WTC11 (cell line): Measurements from ENCODE around the gene HAO2. TPM values are rescaled to one million over a fixed set of nuclear protein-coding genes. Genes with fewer than 3 reads are reported as not detected.
A peak's percentile ranks its signal among the peaks of the same experiment; 100 is the strongest.

Experiments used
- ATAC-seq: fragments of 200-7000 bp; cut with Tn5 transposase; 2 replicates; pipeline ENCODE4 v1.10.0; 2021; ENCODE audit warnings: mild to moderate bottlenecking, moderate library complexity
- CTCF ChIA-PET: fragments of 300-600 bp; sonication (Branson Sonifier 250); formaldehyde crosslinking; loops from one replicate; lab custom pipeline; 2021; ENCODE audit warnings: antibody characterized with exemption; lab: Charles Lee
- POLR2A ChIA-PET: fragments of 350-600 bp; sonication (Branson Sonifier 250); formaldehyde crosslinking; loops from one replicate; lab custom pipeline; 2021; ENCODE audit warnings: antibody characterized with exemption; lab: Charles Lee
- DNase-seq: peaks from one replicate; pipeline ENCODE4 v3.0.0; 2021; ENCODE audit warnings: low spot score
- H3K27ac Mint-ChIP-seq: 2 replicates; pipeline ENCODE4 v1.8.0; 2021; ENCODE audit warnings: mixed read lengths
- H3K27me3 Mint-ChIP-seq: 2 replicates; pipeline ENCODE4 v1.8.0; 2021; ENCODE audit warnings: low read depth, mild to moderate bottlenecking, moderate library complexity, mixed read lengths
- H3K36me3 Mint-ChIP-seq: 2 replicates; pipeline ENCODE4 v1.8.0; 2021; ENCODE audit warnings: mixed read lengths
- H3K4me1 Mint-ChIP-seq: 2 replicates; pipeline ENCODE4 v1.8.0; 2022; ENCODE audit warnings: mixed read lengths
- H3K4me3 Mint-ChIP-seq: 2 replicates; pipeline ENCODE4 v1.8.0; 2021; ENCODE audit warnings: mild to moderate bottlenecking, moderate library complexity, mixed read lengths
- H3K9me3 Mint-ChIP-seq: 2 replicates; pipeline ENCODE4 v1.8.0; 2021; ENCODE audit warnings: mixed read lengths
- CREM ChIP-seq: sonication (generic); formaldehyde crosslinking; IDR thresholded peaks from 2 replicates; pipeline ENCODE4 v1.8.1; 2022; ENCODE audit warnings: mild to moderate bottlenecking, missing genetic modification reagents, moderate library complexity
- E2F5 ChIP-seq: sonication (generic); formaldehyde crosslinking; IDR thresholded peaks from 2 replicates; pipeline ENCODE4 v1.8.1; 2022; ENCODE audit warnings: mild to moderate bottlenecking, moderate library complexity, missing genetic modification reagents
- ESRRA ChIP-seq: sonication (generic); formaldehyde crosslinking; IDR thresholded peaks from 2 replicates; pipeline ENCODE4 v1.8.1; 2022; ENCODE audit warnings: mild to moderate bottlenecking, missing genetic modification reagents, borderline replicate concordance
- ETV6 ChIP-seq: sonication (generic); formaldehyde crosslinking; IDR thresholded peaks from 2 replicates; pipeline ENCODE4 v1.8.1; 2022; ENCODE audit warnings: mild to moderate bottlenecking, missing genetic modification reagents
- GABPB1 ChIP-seq: sonication (generic); formaldehyde crosslinking; IDR thresholded peaks from 2 replicates; pipeline ENCODE4 v1.8.1; 2023; ENCODE audit warnings: mild to moderate bottlenecking, missing genetic modification reagents
- HMGA2 ChIP-seq: fragments of 250-450 bp; sonication (Bioruptor Pico); IDR thresholded peaks from 2 replicates; pipeline ENCODE4 v1.4.0; 2021; ENCODE audit warnings: mild to moderate bottlenecking, moderate library complexity
- JUN ChIP-seq: sonication (generic); formaldehyde crosslinking; IDR thresholded peaks from 2 replicates; pipeline ENCODE4 v1.8.0; 2023; ENCODE audit warnings: mild to moderate bottlenecking, missing genetic modification reagents
- KAT7 ChIP-seq: sonication (generic); formaldehyde crosslinking; IDR thresholded peaks from 2 replicates; pipeline ENCODE4 v1.8.1; 2023; ENCODE audit warnings: missing genetic modification reagents, mild to moderate bottlenecking, borderline replicate concordance
- NR2C2 ChIP-seq: sonication (generic); formaldehyde crosslinking; IDR thresholded peaks from 2 replicates; pipeline ENCODE4 v1.8.0; 2022; ENCODE audit warnings: mild to moderate bottlenecking, missing genetic modification reagents
- OVOL2 ChIP-seq: fragments of 250-450 bp; sonication (Bioruptor Pico); IDR thresholded peaks from 2 replicates; pipeline ENCODE4 v1.9.0; 2021; ENCODE audit warnings: mild to moderate bottlenecking, borderline replicate concordance
- SMAD3 ChIP-seq: sonication (generic); formaldehyde crosslinking; IDR thresholded peaks from 2 replicates; pipeline ENCODE4 v1.8.0; 2022; ENCODE audit warnings: missing genetic modification reagents, mild to moderate bottlenecking, borderline replicate concordance
- TP53 ChIP-seq: sonication (generic); formaldehyde crosslinking; IDR thresholded peaks from 2 replicates; pipeline ENCODE4 v1.8.1; 2023; ENCODE audit warnings: mild to moderate bottlenecking, missing genetic modification reagents
- USF2 ChIP-seq: sonication (generic); formaldehyde crosslinking; IDR thresholded peaks from 2 replicates; pipeline ENCODE4 v1.8.1; 2023; ENCODE audit warnings: mild to moderate bottlenecking, missing genetic modification reagents, moderate library complexity
- ZBTB21 ChIP-seq: sonication (generic); formaldehyde crosslinking; IDR thresholded peaks from 2 replicates; pipeline ENCODE4 v1.8.1; 2023; ENCODE audit warnings: mild to moderate bottlenecking, missing genetic modification reagents, borderline replicate concordance
- ZMAT4 ChIP-seq: fragments of 250-450 bp; sonication (Bioruptor Pico); IDR thresholded peaks from 2 replicates; pipeline ENCODE4 v1.9.0; 2021; ENCODE audit warnings: mild to moderate bottlenecking
- ZNF263 ChIP-seq: sonication (generic); formaldehyde crosslinking; IDR thresholded peaks from 2 replicates; pipeline ENCODE4 v1.8.1; 2022; ENCODE audit warnings: low read depth, mild to moderate bottlenecking, moderate library complexity, missing genetic modification reagents
- ZNF416 ChIP-seq: fragments of 250-450 bp; sonication (Bioruptor Pico); IDR thresholded peaks from 2 replicates; pipeline ENCODE4 v1.9.0; 2021; ENCODE audit warnings: mild to moderate bottlenecking, inconsistent platforms
- total RNA-seq: library from RNA; stranded (reverse); gene quantifications from 3 replicates; pipeline ENCODE4 v1.2.3, GENCODE V29; 2021
- TF ChIP-seq, protein P1 (sequence below): sonication (generic); formaldehyde crosslinking; IDR thresholded peaks from 2 replicates; pipeline ENCODE4 v1.8.0; 2022; ENCODE audit warnings: mild to moderate bottlenecking, missing genetic modification reagents
- TF ChIP-seq, protein P2 (sequence below): sonication (generic); formaldehyde crosslinking; IDR thresholded peaks from 2 replicates; pipeline ENCODE4 v1.8.0; 2022; ENCODE audit warnings: mild to moderate bottlenecking, missing genetic modification reagents
- TF ChIP-seq, protein P3 (sequence below): sonication (generic); formaldehyde crosslinking; conservative IDR thresholded peaks from 2 replicates; pipeline ENCODE4 v1.8.1; 2023; ENCODE audit warnings: mild to moderate bottlenecking, low read depth, missing genetic modification reagents, moderate library complexity
- TF ChIP-seq, protein P4 (sequence below): sonication (generic); formaldehyde crosslinking; IDR thresholded peaks from 2 replicates; pipeline ENCODE4 v1.8.1; 2023; ENCODE audit warnings: mild to moderate bottlenecking, moderate library complexity, missing genetic modification reagents
- TF ChIP-seq, protein P5 (sequence below): sonication (generic); formaldehyde crosslinking; IDR thresholded peaks from 2 replicates; pipeline ENCODE4 v1.8.0; 2022; ENCODE audit warnings: mild to moderate bottlenecking, missing genetic modification reagents

HAO2 gene
- total RNA-seq, 1 experiment from 2014 or later: 1.0 TPM

DNA sequence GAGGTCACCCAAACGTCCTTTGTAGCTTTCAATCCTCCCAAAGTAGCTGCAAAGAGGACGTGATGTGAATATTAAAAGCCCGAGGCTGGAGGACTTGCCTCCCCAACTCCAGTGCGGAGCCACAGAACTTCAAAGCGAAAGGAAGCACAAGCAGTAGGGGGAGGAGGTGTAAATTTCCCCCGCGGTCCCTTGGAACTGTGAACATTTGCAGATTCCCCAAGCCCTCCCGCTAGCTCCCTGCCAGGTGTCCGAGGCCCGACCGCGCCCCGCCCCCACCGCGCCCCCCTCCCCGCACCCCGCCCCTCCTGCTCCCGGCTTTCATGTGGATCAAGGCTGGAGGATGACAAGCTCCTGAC, 41.5 kb upstream of the HAO2 start:
- Mint-ChIP-seq H3K36me3 (peaks cover 20% of the 10 kb centered on the region), H3K27me3 (no peaks in the 10 kb centered on the region), H3K27ac (peak overlapping the region; percentile 95), H3K9me3 (no peaks in the 10 kb centered on the region), H3K4me3 (peak overlapping the region; percentile 77), H3K4me1 (peaks cover 82% of the 10 kb centered on the region)
- POLR2A ChIA-PET: interaction anchor here (0.8 to 1.6 kb wide), 3 partner anchors 10 to 20 kb away, joined by 3 to 5 read pairs (median 5); no protein-coding TSS in a partner anchor
- DNase-seq (peak; percentile 71), ATAC-seq (peak; percentile 12)
- no peak for TF ChIP-seq CREM (CRISPR knock-in tag)
- TF ChIP-seq ZNF263: no peak
- 0 out of 2 replicates have a peak, but pooled peaks have one; percentile 13 for TF ChIP-seq ZBTB21 (CRISPR knock-in tag)
- CTCF ChIA-PET: interaction anchor here (0.7 to 2.0 kb wide), 10 partner anchors 10 to 367 kb away, joined by 3 to 50 read pairs (median 5); no protein-coding TSS in a partner anchor

- ATAC-seq (peak; percentile 28), DNase-seq (peak; percentile 62)
- ChIA-PET CTCF (interaction anchor here (0.7 to 2.0 kb wide), 11 partner anchors 10 to 367 kb away, joined by 3 to 50 read pairs (median 5); no protein-coding TSS in a partner anchor), POLR2A (interaction anchor here (0.8 to 1.6 kb wide), 3 partner anchors 10 to 20 kb away, joined by 3 to 5 read pairs (median 5); no protein-coding TSS in a partner anchor)
- peak overlapping the region; percentile 95 for H3K27ac Mint-ChIP-seq
- H3K9me3 Mint-ChIP-seq: no peaks in the 10 kb centered on the region
- H3K27me3 Mint-ChIP-seq: no peaks in the 10 kb centered on the region
- peaks cover 84% of the 10 kb centered on the region for H3K4me1 Mint-ChIP-seq
- peak overlapping the region; percentile 77 for H3K4me3 Mint-ChIP-seq
- H3K36me3 Mint-ChIP-seq: peaks cover 24% of the 10 kb centered on the region
- 0 out of 2 replicates have a peak, but pooled peaks have one; percentile 3 for TF ChIP-seq GABPB1 (CRISPR knock-in tag)
- TF ChIP-seq ETV6 (CRISPR knock-in tag): no peak; the same call in 1 of the 2 replicates
- TF ChIP-seq, protein P1, sequence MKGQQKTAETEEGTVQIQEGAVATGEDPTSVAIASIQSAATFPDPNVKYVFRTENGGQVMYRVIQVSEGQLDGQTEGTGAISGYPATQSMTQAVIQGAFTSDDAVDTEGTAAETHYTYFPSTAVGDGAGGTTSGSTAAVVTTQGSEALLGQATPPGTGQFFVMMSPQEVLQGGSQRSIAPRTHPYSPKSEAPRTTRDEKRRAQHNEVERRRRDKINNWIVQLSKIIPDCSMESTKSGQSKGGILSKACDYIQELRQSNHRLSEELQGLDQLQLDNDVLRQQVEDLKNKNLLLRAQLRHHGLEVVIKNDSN: peak; percentile 44; the same call in 1 of the 2 replicates
- TF ChIP-seq ESRRA: no peak
- no peak for TF ChIP-seq E2F5 (CRISPR knock-in tag)
- no peak for TF ChIP-seq JUN
- TF ChIP-seq OVOL2 (CRISPR knock-in tag): no peak
- TF ChIP-seq, protein P2, sequence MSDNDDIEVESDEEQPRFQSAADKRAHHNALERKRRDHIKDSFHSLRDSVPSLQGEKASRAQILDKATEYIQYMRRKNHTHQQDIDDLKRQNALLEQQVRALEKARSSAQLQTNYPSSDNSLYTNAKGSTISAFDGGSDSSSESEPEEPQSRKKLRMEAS (CRISPR knock-in tag): peak; percentile 74
- peak; percentile 42; the same call in 1 of the 2 replicates for TF ChIP-seq USF2
- no peak for TF ChIP-seq KAT7 (CRISPR knock-in tag)
- TF ChIP-seq TP53 (CRISPR knock-in tag): 0 out of 2 replicates have a peak, but pooled peaks have one; percentile 37
- TF ChIP-seq SMAD3 (CRISPR knock-in tag): 0 out of 2 replicates have a peak, but pooled peaks have one; percentile 33
- TF ChIP-seq, protein P3, sequence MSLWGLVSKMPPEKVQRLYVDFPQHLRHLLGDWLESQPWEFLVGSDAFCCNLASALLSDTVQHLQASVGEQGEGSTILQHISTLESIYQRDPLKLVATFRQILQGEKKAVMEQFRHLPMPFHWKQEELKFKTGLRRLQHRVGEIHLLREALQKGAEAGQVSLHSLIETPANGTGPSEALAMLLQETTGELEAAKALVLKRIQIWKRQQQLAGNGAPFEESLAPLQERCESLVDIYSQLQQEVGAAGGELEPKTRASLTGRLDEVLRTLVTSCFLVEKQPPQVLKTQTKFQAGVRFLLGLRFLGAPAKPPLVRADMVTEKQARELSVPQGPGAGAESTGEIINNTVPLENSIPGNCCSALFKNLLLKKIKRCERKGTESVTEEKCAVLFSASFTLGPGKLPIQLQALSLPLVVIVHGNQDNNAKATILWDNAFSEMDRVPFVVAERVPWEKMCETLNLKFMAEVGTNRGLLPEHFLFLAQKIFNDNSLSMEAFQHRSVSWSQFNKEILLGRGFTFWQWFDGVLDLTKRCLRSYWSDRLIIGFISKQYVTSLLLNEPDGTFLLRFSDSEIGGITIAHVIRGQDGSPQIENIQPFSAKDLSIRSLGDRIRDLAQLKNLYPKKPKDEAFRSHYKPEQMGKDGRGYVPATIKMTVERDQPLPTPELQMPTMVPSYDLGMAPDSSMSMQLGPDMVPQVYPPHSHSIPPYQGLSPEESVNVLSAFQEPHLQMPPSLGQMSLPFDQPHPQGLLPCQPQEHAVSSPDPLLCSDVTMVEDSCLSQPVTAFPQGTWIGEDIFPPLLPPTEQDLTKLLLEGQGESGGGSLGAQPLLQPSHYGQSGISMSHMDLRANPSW (CRISPR knock-in tag): no peak
- TF ChIP-seq, protein P4, sequence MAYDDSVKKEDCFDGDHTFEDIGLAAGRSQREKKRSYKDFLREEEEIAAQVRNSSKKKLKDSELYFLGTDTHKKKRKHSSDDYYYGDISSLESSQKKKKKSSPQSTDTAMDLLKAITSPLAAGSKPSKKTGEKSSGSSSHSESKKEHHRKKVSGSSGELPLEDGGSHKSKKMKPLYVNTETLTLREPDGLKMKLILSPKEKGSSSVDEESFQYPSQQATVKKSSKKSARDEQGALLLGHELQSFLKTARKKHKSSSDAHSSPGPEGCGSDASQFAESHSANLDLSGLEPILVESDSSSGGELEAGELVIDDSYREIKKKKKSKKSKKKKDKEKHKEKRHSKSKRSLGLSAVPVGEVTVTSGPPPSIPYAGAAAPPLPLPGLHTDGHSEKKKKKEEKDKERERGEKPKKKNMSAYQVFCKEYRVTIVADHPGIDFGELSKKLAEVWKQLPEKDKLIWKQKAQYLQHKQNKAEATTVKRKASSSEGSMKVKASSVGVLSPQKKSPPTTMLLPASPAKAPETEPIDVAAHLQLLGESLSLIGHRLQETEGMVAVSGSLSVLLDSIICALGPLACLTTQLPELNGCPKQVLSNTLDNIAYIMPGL (CRISPR knock-in tag): no peak
- 0 out of 2 replicates have a peak, but pooled peaks have one; percentile 9 for TF ChIP-seq ZBTB21 (CRISPR knock-in tag)
- TF ChIP-seq HMGA2: no peak
- TF ChIP-seq, protein P5, sequence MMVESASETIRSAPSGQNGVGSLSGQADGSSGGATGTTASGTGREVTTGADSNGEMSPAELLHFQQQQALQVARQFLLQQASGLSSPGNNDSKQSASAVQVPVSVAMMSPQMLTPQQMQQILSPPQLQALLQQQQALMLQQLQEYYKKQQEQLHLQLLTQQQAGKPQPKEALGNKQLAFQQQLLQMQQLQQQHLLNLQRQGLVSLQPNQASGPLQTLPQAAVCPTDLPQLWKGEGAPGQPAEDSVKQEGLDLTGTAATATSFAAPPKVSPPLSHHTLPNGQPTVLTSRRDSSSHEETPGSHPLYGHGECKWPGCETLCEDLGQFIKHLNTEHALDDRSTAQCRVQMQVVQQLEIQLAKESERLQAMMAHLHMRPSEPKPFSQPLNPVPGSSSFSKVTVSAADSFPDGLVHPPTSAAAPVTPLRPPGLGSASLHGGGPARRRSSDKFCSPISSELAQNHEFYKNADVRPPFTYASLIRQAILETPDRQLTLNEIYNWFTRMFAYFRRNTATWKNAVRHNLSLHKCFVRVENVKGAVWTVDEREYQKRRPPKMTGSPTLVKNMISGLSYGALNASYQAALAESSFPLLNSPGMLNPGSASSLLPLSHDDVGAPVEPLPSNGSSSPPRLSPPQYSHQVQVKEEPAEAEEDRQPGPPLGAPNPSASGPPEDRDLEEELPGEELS (CRISPR knock-in tag): no peak
- no peak for TF ChIP-seq ZNF416
- TF ChIP-seq NR2C2 (CRISPR knock-in tag): no peak
- no peak for TF ChIP-seq ZMAT4 (CRISPR knock-in tag)
Measured at GRCh38 chr1:119327450-119328155, 41.0 kb upstream of the HAO2 start.
